Liver (tissue), 9 donors: Measurements from ENCODE around the gene HOXB8. TPM values are rescaled to one million over a fixed set of nuclear protein-coding genes. Genes with fewer than 3 reads are reported as not detected.

ENCODE experiments used
- DNase-seq: peaks from one replicate; pipeline ENCODE4 v3.0.0-alpha.2; 2017; ENCODE audit warnings: low spot score
- H3K27ac ChIP-seq, 2 donors: one replicate each; pipeline ENCODE4 v1.7.0; 2013; ENCODE audit warnings: inconsistent platforms in 2 of 2, low read length in 2 of 2, control low read depth in 1 of 2, low read depth in 1 of 2, mild to moderate bottlenecking in 1 of 2
- H3K27me3 ChIP-seq, 4 donors: one replicate each; pipeline versions ENCODE4 v1.6.1 to v1.7.0; 2013; ENCODE audit warnings: low read length in 3 of 4, inconsistent platforms in 1 of 4, mild to moderate bottlenecking in 1 of 4, moderate library complexity in 1 of 4; ENCODE audit not compliant: control insufficient read depth in 4 of 4, insufficient read depth in 4 of 4
- H3K36me3 ChIP-seq, 4 donors: one replicate each; pipeline versions ENCODE4 v1.6.1 to v1.7.0; 2013; ENCODE audit warnings: low read length in 3 of 4, mild to moderate bottlenecking in 3 of 4, low read depth in 1 of 4, moderate library complexity in 1 of 4; ENCODE audit not compliant: control insufficient read depth in 4 of 4, insufficient read depth in 3 of 4
- H3K4me1 ChIP-seq, 4 donors: one replicate each; pipeline versions ENCODE4 v1.6.1 to v1.7.0; 2013; ENCODE audit warnings: low read length in 3 of 4, mild to moderate bottlenecking in 3 of 4, moderate library complexity in 1 of 4; ENCODE audit not compliant: control insufficient read depth in 4 of 4, insufficient read depth in 4 of 4
- H3K4me3 ChIP-seq, 3 donors: one replicate each; pipeline versions ENCODE4 v1.6.1 to v1.7.0; 2013; ENCODE audit warnings: low read length in 3 of 3, control low read depth in 1 of 3, low read depth in 1 of 3, mild to moderate bottlenecking in 1 of 3
- H3K9ac ChIP-seq, 2 donors: one replicate each; pipeline ENCODE4 v1.7.0; 2013; ENCODE audit warnings: low read length in 2 of 2, mild to moderate bottlenecking in 2 of 2, moderate library complexity in 2 of 2, control low read depth in 1 of 2, low read depth in 1 of 2
- H3K9me3 ChIP-seq, 4 donors: one replicate each; pipeline versions ENCODE4 v1.6.1 to v1.7.0; 2013; ENCODE audit warnings: low read length in 3 of 4; ENCODE audit not compliant: control insufficient read depth in 4 of 4
- FOXA1 ChIP-seq: IDR thresholded peaks from 2 replicates; pipeline ENCODE4 v1.6.1; 2016; ENCODE audit warnings: antibody characterized with exemption
- FOXA2 ChIP-seq: IDR thresholded peaks from 2 replicates; pipeline ENCODE4 v1.6.1; 2016; ENCODE audit warnings: antibody characterized with exemption
- GABPA ChIP-seq, 2 donors: IDR thresholded peaks in 1 of 2; conservative IDR thresholded peaks in 1 of 2; 2 replicates each; pipeline ENCODE4 v1.6.1; 2016; ENCODE audit warnings: antibody characterized with exemption in 2 of 2, mild to moderate bottlenecking in 1 of 2, moderate library complexity in 1 of 2
- HNF4G ChIP-seq: IDR thresholded peaks from 2 replicates; pipeline ENCODE4 v1.6.1; 2016; ENCODE audit warnings: antibody characterized with exemption
- NR2F2 ChIP-seq: IDR thresholded peaks from 2 replicates; pipeline ENCODE4 v1.6.1; 2016; ENCODE audit warnings: antibody characterized with exemption
- SP1 ChIP-seq: IDR thresholded peaks from 2 replicates; pipeline ENCODE4 v1.6.1; 2018; ENCODE audit warnings: antibody characterized with exemption, mild to moderate bottlenecking
- WGBS: extraction: QIAGEN DNeasy Blood & Tissue Kit; methylation state at CpG from one replicate; pipeline ENCODE4 v1.1.7; 2013; 5-methylcytosine and 5-hydroxymethylcytosine counted together
- polyA plus RNA-seq, 2 donors: library from polyadenylated mRNA; stranded (reverse) in 1 of 2; unstranded in 1 of 2; fragments of 200-250 nt in 1 of 2; fragments of >200 nt in 1 of 2; fragmentation: Nextera tagmentation in 1 of 2; extraction: Ambion mirVana in 1 of 2; gene quantifications; one replicate each; pipeline versions ENCODE4 v1.2.1 to v1.2.3, GENCODE V29; 2013 to 2015
- total RNA-seq, 2 donors: library from RNA; depleted of rRNA; stranded (reverse); fragments of >200 nt; gene quantifications; one replicate each; pipeline ENCODE4 v1.2.3, GENCODE V29; 2014
- TF ChIP-seq, protein P1 (sequence below): IDR thresholded peaks from 2 replicates; pipeline ENCODE4 v1.6.1; 2016; ENCODE audit warnings: antibody characterized with exemption
- TF ChIP-seq, protein P2 (sequence below): IDR thresholded peaks from 2 replicates; pipeline ENCODE4 v1.6.1; 2016; ENCODE audit warnings: antibody characterized with exemption, mild to moderate bottlenecking
- TF ChIP-seq, protein P3 (sequence below): IDR thresholded peaks from 2 replicates; pipeline ENCODE4 v1.6.1; 2016; ENCODE audit warnings: antibody characterized with exemption
- donor health status: healthy.
- donor health status: healthy.
- donor health status: healthy.
- donor health status: healthy.
- donor health status: healthy.

HOXB8 gene
- total and polyA plus RNA-seq, 4 donors: not detected

DNA sequence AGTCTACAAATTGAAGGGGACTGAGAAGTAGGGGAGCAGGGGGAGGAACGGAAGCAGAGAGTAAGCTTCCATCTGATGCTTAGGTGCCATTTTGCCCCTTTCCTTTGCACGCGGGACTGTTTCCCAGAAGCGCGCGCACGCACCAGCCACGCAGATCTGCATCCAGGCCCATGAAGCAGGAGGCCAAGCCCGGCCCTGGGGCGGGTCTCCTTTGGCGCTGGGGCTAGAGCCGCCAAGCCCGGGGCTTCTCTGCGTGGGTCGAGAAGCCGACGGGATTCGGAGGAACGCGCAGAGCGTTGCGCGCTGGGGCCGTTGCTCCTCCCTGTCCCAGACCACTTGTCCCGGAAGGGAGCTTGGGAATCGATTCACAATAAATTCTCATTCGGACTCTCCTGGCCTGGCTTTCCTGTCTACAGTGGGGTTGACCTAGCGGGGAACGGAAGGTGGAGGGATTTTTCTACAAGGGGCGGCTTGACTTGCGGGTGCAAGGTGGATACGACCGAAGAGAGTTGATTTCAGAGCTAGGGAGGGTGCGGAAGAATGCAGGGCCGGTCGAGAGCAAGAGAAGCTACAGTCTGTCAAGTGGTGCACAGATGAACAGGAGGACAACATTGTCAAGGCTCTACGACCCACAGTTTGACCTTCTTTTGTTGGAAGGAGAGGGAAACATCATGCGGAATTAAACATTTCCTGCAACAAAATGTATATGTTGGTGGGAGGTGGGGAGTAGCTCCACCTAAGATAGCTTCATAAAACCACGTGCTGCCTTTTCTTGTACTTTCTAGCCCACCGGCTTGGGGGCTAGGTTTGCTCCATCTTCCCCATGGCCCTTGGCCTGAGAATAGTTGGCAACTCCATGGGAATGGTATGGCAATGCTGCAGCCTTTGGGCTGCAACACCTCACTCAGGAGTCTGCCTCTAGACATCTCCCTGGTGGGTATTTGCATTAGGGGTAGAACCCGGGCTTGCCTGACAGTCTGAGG is 6.6 kb upstream of the HOXB8 start:
- H3K27me3 ChIP-seq: peaks cover 4 to 45% (median 34%) of the 10 kb centered on the region in 4 donors

DNA sequence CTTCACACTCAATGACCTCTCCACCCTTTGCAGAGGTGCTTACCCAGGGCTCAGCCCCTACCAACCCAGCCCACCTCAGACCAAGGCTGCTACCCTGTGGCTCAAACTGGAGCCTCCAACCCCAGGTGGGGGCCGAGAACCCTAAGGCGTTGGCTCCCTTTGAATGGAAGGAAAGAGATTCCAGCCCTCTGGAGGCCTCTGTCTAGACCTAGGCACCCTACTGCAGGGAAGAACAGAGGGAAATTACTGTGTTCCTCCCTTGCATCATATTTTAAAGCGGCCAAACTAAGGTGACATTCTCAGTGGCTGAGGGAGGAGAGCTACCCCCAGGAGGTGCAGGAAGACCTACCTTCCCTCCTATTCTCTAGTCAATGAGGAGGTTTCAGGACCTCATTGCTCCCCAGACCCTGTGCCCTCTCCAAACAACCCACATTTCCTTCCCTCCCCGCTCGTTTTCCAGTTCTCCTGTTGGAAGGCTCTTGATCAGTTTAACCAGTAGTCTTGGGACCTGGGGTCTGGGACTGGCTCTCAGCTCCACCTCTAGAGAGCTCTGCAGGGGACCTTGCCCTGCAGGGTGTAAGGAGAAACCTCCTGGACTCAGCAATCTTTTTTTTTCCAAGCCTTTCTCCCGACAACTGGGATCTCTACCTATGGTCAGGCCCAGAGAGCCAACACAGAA is 5.5 kb upstream of the HOXB8 start:
- H3K36me3 ChIP-seq: no peaks in the 10 kb centered on the region
- TF ChIP-seq, protein P1, sequence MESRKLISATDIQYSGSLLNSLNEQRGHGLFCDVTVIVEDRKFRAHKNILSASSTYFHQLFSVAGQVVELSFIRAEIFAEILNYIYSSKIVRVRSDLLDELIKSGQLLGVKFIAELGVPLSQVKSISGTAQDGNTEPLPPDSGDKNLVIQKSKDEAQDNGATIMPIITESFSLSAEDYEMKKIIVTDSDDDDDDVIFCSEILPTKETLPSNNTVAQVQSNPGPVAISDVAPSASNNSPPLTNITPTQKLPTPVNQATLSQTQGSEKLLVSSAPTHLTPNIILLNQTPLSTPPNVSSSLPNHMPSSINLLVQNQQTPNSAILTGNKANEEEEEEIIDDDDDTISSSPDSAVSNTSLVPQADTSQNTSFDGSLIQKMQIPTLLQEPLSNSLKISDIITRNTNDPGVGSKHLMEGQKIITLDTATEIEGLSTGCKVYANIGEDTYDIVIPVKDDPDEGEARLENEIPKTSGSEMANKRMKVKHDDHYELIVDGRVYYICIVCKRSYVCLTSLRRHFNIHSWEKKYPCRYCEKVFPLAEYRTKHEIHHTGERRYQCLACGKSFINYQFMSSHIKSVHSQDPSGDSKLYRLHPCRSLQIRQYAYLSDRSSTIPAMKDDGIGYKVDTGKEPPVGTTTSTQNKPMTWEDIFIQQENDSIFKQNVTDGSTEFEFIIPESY: no peak
- TF ChIP-seq NR2F2: no peak
- no peak for TF ChIP-seq SP1
- TF ChIP-seq, protein P2, sequence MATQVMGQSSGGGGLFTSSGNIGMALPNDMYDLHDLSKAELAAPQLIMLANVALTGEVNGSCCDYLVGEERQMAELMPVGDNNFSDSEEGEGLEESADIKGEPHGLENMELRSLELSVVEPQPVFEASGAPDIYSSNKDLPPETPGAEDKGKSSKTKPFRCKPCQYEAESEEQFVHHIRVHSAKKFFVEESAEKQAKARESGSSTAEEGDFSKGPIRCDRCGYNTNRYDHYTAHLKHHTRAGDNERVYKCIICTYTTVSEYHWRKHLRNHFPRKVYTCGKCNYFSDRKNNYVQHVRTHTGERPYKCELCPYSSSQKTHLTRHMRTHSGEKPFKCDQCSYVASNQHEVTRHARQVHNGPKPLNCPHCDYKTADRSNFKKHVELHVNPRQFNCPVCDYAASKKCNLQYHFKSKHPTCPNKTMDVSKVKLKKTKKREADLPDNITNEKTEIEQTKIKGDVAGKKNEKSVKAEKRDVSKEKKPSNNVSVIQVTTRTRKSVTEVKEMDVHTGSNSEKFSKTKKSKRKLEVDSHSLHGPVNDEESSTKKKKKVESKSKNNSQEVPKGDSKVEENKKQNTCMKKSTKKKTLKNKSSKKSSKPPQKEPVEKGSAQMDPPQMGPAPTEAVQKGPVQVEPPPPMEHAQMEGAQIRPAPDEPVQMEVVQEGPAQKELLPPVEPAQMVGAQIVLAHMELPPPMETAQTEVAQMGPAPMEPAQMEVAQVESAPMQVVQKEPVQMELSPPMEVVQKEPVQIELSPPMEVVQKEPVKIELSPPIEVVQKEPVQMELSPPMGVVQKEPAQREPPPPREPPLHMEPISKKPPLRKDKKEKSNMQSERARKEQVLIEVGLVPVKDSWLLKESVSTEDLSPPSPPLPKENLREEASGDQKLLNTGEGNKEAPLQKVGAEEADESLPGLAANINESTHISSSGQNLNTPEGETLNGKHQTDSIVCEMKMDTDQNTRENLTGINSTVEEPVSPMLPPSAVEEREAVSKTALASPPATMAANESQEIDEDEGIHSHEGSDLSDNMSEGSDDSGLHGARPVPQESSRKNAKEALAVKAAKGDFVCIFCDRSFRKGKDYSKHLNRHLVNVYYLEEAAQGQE: no peak
- TF ChIP-seq GABPA (IDR thresholded peaks at IDR 0.05 in 1 of 2, conservative IDR thresholded peaks at IDR 0.05 in 1 of 2): no peak
- no peak for TF ChIP-seq HNF4G
- TF ChIP-seq FOXA2: no peak
- TF ChIP-seq, protein P3, sequence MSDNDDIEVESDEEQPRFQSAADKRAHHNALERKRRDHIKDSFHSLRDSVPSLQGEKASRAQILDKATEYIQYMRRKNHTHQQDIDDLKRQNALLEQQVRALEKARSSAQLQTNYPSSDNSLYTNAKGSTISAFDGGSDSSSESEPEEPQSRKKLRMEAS: no peak
- peaks cover 0 to 52% (median 37%) of the 10 kb centered on the region in 4 donors for H3K27me3 ChIP-seq
- no peaks in the 10 kb centered on the region for H3K9me3 ChIP-seq
- H3K9ac ChIP-seq: no peak overlapping the region
- 21% methylated on average over 6 of the region's 6 CpGs for WGBS
- no peak overlapping the region for H3K4me3 ChIP-seq
- H3K4me1 ChIP-seq: peaks cover under 1 to 15% (median 9%) of the 10 kb centered on the region in 4 donors
- no peak overlapping the region for H3K27ac ChIP-seq
- no peak for DNase-seq

More for the DNA sequence above, 6.6 kb upstream of the HOXB8 start:
- no peak for DNase-seq
- Histone ChIP-seq H3K36me3 (no peaks in the 10 kb centered on the region), H3K9ac (no peak overlapping the region), H3K4me3 (no peak overlapping the region), H3K9me3 (no peaks in the 10 kb centered on the region), H3K27ac (no peak overlapping the region), H3K4me1 (peaks cover 7 to 20% (median 13%) of the 10 kb centered on the region in 4 donors)
- WGBS: 26% methylated on average over 41 of the region's 41 CpGs
- TF ChIP-seq NR2F2 (no peak), FOXA1 (no peak)
